ENCODE measurements around the gene LTF. TPM values are rescaled to one million over a fixed set of nuclear protein-coding genes. Genes with fewer than 3 reads are reported as not detected.

The LTF gene
- total and polyA plus RNA-seq, 10 of the 15 experiments (the other 5 are each of a cell fraction or from before 2014, with no cell fraction given): 0.03 to 0.31 TPM; not detected in 8

DNA sequence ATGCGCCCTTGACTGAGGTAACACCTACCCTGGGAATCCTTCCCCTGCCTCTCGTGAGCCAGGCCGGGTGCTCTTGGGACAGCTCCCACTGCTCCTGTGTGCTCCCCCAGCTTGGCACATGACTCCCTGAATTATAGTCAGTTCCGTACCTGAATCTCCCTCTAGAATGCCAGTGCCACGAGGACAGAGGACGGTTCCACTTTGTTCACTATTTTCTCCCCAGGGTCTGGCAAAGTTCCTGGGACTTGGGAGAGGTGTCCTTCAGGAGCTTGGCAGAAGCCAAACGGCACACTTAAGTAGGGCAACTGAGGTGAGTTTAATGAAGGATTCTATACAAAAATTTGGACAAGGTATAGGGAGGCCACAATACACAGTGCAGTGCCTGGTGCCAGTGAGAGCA lies 67.6 kb downstream of the LTF start (continued):
- TF ChIP-seq CHD4 (IDR thresholded peaks at IDR 0.05) (no peak), KAT2A (conservative IDR thresholded peaks at IDR 0.05; ENCODE audit: control insufficient read depth, low read depth, low read length) (no peak), JUNB (IDR thresholded peaks at IDR 0.05) (no peak)

GRCh38 chr3:46395766-46396530 lies 68.8 kb downstream of the LTF start:
- ATAC-seq: peak; percentile 83
- in situ Hi-C loops (cut with MboI): no loop called here
- no peak for TF ChIP-seq EP300 (IDR thresholded peaks at IDR 0.05; ENCODE audit: borderline replicate concordance in 1 of 2, control insufficient read depth in 1 of 2, low read depth in 2 of 2, low read length in 2 of 2)
- TF ChIP-seq, protein P1, sequence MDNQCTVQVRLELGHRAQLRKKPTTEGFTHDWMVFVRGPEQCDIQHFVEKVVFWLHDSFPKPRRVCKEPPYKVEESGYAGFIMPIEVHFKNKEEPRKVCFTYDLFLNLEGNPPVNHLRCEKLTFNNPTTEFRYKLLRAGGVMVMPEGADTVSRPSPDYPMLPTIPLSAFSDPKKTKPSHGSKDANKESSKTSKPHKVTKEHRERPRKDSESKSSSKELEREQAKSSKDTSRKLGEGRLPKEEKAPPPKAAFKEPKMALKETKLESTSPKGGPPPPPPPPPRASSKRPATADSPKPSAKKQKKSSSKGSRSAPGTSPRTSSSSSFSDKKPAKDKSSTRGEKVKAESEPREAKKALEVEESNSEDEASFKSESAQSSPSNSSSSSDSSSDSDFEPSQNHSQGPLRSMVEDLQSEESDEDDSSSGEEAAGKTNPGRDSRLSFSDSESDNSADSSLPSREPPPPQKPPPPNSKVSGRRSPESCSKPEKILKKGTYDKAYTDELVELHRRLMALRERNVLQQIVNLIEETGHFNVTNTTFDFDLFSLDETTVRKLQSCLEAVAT (IDR thresholded peaks at IDR 0.05): 0 out of 2 replicates have a peak, but pooled peaks have one; percentile 37
- TF ChIP-seq ZNF207 (IDR thresholded peaks at IDR 0.05; ENCODE audit: borderline replicate concordance): no peak
- TF ChIP-seq BCLAF1 (IDR thresholded peaks at IDR 0.05): no peak
- no peak for TF ChIP-seq MYC (IDR thresholded peaks at IDR 0.05; ENCODE audit: insufficient read depth, insufficient read length, insufficient replicate concordance, low read length, severe bottlenecking)
- TF ChIP-seq, protein P2, sequence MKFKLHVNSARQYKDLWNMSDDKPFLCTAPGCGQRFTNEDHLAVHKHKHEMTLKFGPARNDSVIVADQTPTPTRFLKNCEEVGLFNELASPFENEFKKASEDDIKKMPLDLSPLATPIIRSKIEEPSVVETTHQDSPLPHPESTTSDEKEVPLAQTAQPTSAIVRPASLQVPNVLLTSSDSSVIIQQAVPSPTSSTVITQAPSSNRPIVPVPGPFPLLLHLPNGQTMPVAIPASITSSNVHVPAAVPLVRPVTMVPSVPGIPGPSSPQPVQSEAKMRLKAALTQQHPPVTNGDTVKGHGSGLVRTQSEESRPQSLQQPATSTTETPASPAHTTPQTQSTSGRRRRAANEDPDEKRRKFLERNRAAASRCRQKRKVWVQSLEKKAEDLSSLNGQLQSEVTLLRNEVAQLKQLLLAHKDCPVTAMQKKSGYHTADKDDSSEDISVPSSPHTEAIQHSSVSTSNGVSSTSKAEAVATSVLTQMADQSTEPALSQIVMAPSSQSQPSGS (IDR thresholded peaks at IDR 0.05; ENCODE audit: low read length): no peak
- TF ChIP-seq ELK1 (IDR thresholded peaks at IDR 0.05; ENCODE audit: low read depth, low read length): no peak
- peak; percentile 90 for TF ChIP-seq RAD51 (IDR thresholded peaks at IDR 0.05)

More at GRCh38 chr3:46395766-46396530, 68.8 kb downstream of the LTF start:
- intact Hi-C loops (cut with micrococcal nuclease; ENCODE audit: unreplicated experiment): no loop called here
- Histone ChIP-seq H3K4me2 (ENCODE audit: control insufficient read depth, insufficient read depth) (peak overlapping the region; percentile 48; the same call in 1 of the 2 replicates), H3K79me2 (ENCODE audit: control insufficient read depth, insufficient read depth, low read length) (no peaks in the 10 kb centered on the region), H3K36me3 (ENCODE audit: control insufficient read depth in 2 of 2, insufficient read depth in 2 of 2, low read length in 1 of 2) (no peaks in the 10 kb centered on the region), H2AFZ (ENCODE audit: control insufficient read depth, low read depth, low read length) (no peak overlapping the region; the same call in 1 of the 2 replicates), H3K4me3 (no peak overlapping the region), H3K9me3 (replicated peaks; ENCODE audit: control insufficient read depth, insufficient read depth, low read length) (no peaks in the 10 kb centered on the region; the same call in 1 of the 3 replicates), H3K9ac (ENCODE audit: control insufficient read depth, insufficient read depth, low read length) (no peak overlapping the region), H3K4me1 (ENCODE audit: control insufficient read depth, insufficient read depth, low read length) (peaks cover 20% of the 10 kb centered on the region), H3K27ac (ENCODE audit: control insufficient read depth, insufficient read depth) (no peak overlapping the region), H4K20me1 (ENCODE audit: control insufficient read depth, insufficient read depth) (no peaks in the 10 kb centered on the region), H3K27me3 (replicated peaks in 1 of 2; ENCODE audit: control insufficient read depth in 2 of 2, insufficient read depth in 2 of 2, low read length in 1 of 2) (no peaks in the 10 kb centered on the region; a peak in 1 of 4 replicates)
- POLR2A ChIA-PET: no interaction called here
- RAD21 ChIA-PET (ENCODE audit: unreplicated experiment): no interaction called here
- SMC1A ChIA-PET (ENCODE audit: uncharacterized antibody, unreplicated experiment): interaction anchor here (1.1 kb wide), 1 partner anchor 27 kb away, joined by 3 read pairs; no protein-coding TSS in a partner anchor
- 14% methylated on average over 6 of the region's 6 CpGs for WGBS (ENCODE audit: insufficient coverage, insufficient replicate concordance, low lambda C conversion rate, missing lambda C conversion rate)
- DNase-seq (ENCODE audit: low read depth, low spot score) (peak; percentile 46), FAIRE-seq (peak; percentile 72)
- BruUV-seq (replicated peaks): no TSS peak
- CTCF ChIA-PET: no interaction called here

Data from GM12878 (cell line).